Mammary epithelial cell (primary cell): ENCODE results near the gene FAM111B.
"Not testable (repeated sequence)": the region's sequence is repeated elsewhere in the genome, so short reads cannot be mapped to it uniquely, and the experiment has no call there.

Experiments used
- CTCF ChIP-seq, 2 donors: IDR thresholded peaks in 1 of 2; conservative IDR thresholded peaks in 1 of 2; 2 replicates each; pipeline ENCODE4 v1.5.1; 2011 to 2012; ENCODE audit warnings: inconsistent platforms in 2 of 2, low read length in 2 of 2, mild to moderate bottlenecking in 2 of 2, control low read depth in 1 of 2, low read depth in 1 of 2; ENCODE audit not compliant: insufficient read depth in 1 of 2; ENCODE audit errors: extremely low read depth in 1 of 2
- EZH2 ChIP-seq: IDR thresholded peaks from 2 replicates; pipeline ENCODE4 v1.6.1; 2012; ENCODE audit warnings: low read length, inconsistent platforms, borderline replicate concordance

DNA sequence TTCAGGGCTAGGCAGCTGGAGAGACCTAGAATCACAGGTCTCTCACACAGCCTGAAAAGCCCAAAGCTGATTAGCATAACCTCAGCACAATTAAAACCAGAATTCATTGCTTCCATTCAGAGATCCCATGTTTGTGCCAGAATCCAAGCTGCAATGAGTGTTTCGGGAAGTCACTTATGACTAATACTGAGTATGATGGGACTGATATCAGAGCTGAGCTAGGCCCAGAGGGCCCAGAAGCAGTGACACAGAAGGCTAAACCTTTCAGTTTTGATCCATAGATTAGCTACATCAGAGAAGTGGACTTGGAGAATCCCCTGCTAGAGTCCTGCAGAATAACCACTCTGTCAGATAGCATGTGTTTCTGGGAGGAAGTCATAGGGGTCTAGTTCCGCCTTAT, 26.6 kb upstream of the FAM111B start:
- not testable (repeated sequence) for TF ChIP-seq CTCF (conservative IDR thresholded peaks at IDR 0.05 in 1 of 2, IDR thresholded peaks at IDR 0.05 in 1 of 2; ENCODE audit: extremely low read depth in 1 of 2, insufficient read depth in 1 of 2, low read depth in 1 of 2, low read length in 2 of 2); EZH2
